MM.1S (cell line): ENCODE data around the gene NAALADL2.

Experiments used
- CTCF ChIP-seq: fragments of 300-600 bp; sonication (generic); IDR thresholded peaks from 2 replicates; pipeline ENCODE4 v1.5.1; 2016; ENCODE audit warnings: antibody characterized with exemption, low read length, mixed read lengths
- EZH2 ChIP-seq: fragments of 300-600 bp; sonication (generic); optimal IDR thresholded peaks from 2 replicates; pipeline ENCODE3; 2017; ENCODE audit warnings: low read depth, mild to moderate bottlenecking, antibody characterized with exemption, low read length, mixed read lengths
- EZH2phosphoT487 ChIP-seq: fragments of 300-600 bp; sonication (generic); IDR thresholded peaks from 2 replicates; pipeline ENCODE4 v1.6.1; 2018; ENCODE audit warnings: antibody characterized with exemption, low read length

- TF ChIP-seq CTCF (no peak), EZH2 (no peak), EZH2phosphoT487 (no peak)
Observed at GRCh38 chr3:175378348-175378747, 519.2 kb downstream of the NAALADL2 start.
